GM18873 (cell line): Measurements from ENCODE around the gene ABITRAM.

Experiments
- ATAC-seq: cut with Tn5 transposase; IDR thresholded peaks from one replicate; pipeline ENCODE4 v1.9.1; 2021; ENCODE audit warnings: mild to moderate bottlenecking, moderate library complexity, moderate number of reproducible peaks; ENCODE audit not compliant: unreplicated experiment, low FRiP score

ABITRAM gene

GRCh38 chr9:108980893-108981292, 46.7 kb downstream of the ABITRAM start:
- ATAC-seq: no peak

GRCh38 chr9:108983885-108984284, 49.7 kb downstream of the ABITRAM start:
- ATAC-seq: no peak
